Measurements from ENCODE around the gene LMO1. TPM values are rescaled to one million over a fixed set of nuclear protein-coding genes. Genes with fewer than 3 reads are reported as not detected.

LMO1 gene
- total RNA-seq, 2 experiments from 2014 or later = not detected

- intact Hi-C loops (cut with DNase I, micrococcal nuclease) = no loop called here
- CTCF ChIA-PET = no interaction called here
- Histone ChIP-seq H3K27ac (ENCODE audit: low read depth in 1 of 2, low read length in 2 of 2) (no peak overlapping the region), H3K4me1 (ENCODE audit: insufficient read depth, low read length) (no peaks in the 10 kb centered on the region), H3K4me3 (ENCODE audit: low read length) (no peak overlapping the region), H3K36me3 (ENCODE audit: insufficient read depth, low read length) (no peaks in the 10 kb centered on the region), H3K9me3 (ENCODE audit: control insufficient read depth in 1 of 2, insufficient read depth in 1 of 2, low read length in 2 of 2) (no peaks in the 10 kb centered on the region), H3K27me3 (ENCODE audit: control insufficient read depth in 1 of 2, insufficient read depth in 2 of 2, low read length in 2 of 2) (no peaks in the 10 kb centered on the region)
- DNase-seq (no peak), ATAC-seq (ENCODE audit: poor library complexity) (no peak)
- POLR2A ChIA-PET = no interaction called here
- Mint-ChIP-seq H3K27ac (no peak overlapping the region), H3K4me3 (no peak overlapping the region), H3K4me1 (ENCODE audit: low read depth) (no peaks in the 10 kb centered on the region), H3K36me3 (ENCODE audit: low read depth) (no peaks in the 10 kb centered on the region), H3K9me3 (no peaks in the 10 kb centered on the region), H3K27me3 (no peaks in the 10 kb centered on the region)
- TF ChIP-seq, protein P1, sequence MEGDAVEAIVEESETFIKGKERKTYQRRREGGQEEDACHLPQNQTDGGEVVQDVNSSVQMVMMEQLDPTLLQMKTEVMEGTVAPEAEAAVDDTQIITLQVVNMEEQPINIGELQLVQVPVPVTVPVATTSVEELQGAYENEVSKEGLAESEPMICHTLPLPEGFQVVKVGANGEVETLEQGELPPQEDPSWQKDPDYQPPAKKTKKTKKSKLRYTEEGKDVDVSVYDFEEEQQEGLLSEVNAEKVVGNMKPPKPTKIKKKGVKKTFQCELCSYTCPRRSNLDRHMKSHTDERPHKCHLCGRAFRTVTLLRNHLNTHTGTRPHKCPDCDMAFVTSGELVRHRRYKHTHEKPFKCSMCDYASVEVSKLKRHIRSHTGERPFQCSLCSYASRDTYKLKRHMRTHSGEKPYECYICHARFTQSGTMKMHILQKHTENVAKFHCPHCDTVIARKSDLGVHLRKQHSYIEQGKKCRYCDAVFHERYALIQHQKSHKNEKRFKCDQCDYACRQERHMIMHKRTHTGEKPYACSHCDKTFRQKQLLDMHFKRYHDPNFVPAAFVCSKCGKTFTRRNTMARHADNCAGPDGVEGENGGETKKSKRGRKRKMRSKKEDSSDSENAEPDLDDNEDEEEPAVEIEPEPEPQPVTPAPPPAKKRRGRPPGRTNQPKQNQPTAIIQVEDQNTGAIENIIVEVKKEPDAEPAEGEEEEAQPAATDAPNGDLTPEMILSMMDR (IDR thresholded peaks at IDR 0.05) = no peak
Observed at GRCh38 chr11:8234910-8235309, 28.8 kb downstream of the LMO1 start.

GRCh38 chr11:8234425-8234821 is 29.3 kb downstream of the LMO1 start:
- no peaks in the 10 kb centered on the region for H3K4me1 ChIP-seq (ENCODE audit: insufficient read depth, low read length)
- no peaks in the 10 kb centered on the region for H3K36me3 ChIP-seq (ENCODE audit: insufficient read depth, low read length)
- ChIA-PET CTCF (no interaction called here), POLR2A (no interaction called here)
- H3K27ac ChIP-seq (ENCODE audit: low read depth in 1 of 2, low read length in 2 of 2) = no peak overlapping the region
- ATAC-seq (ENCODE audit: poor library complexity) (no peak), DNase-seq (no peak)
- no peak overlapping the region for H3K4me3 ChIP-seq (ENCODE audit: low read length)
- H3K36me3 Mint-ChIP-seq (ENCODE audit: low read depth) = no peaks in the 10 kb centered on the region
- H3K9me3 ChIP-seq (ENCODE audit: control insufficient read depth in 1 of 2, insufficient read depth in 1 of 2, low read length in 2 of 2) = no peaks in the 10 kb centered on the region
- H3K27me3 ChIP-seq (ENCODE audit: control insufficient read depth in 1 of 2, insufficient read depth in 2 of 2, low read length in 2 of 2) = no peaks in the 10 kb centered on the region
- TF ChIP-seq, protein P1 (IDR thresholded peaks at IDR 0.05) = no peak
- intact Hi-C loops (cut with DNase I, micrococcal nuclease) = no loop called here
- no peaks in the 10 kb centered on the region for H3K9me3 Mint-ChIP-seq
- H3K27ac Mint-ChIP-seq = no peak overlapping the region
- no peaks in the 10 kb centered on the region for H3K27me3 Mint-ChIP-seq
- H3K4me3 Mint-ChIP-seq = no peak overlapping the region
- no peaks in the 10 kb centered on the region for H3K4me1 Mint-ChIP-seq (ENCODE audit: low read depth)

DNA sequence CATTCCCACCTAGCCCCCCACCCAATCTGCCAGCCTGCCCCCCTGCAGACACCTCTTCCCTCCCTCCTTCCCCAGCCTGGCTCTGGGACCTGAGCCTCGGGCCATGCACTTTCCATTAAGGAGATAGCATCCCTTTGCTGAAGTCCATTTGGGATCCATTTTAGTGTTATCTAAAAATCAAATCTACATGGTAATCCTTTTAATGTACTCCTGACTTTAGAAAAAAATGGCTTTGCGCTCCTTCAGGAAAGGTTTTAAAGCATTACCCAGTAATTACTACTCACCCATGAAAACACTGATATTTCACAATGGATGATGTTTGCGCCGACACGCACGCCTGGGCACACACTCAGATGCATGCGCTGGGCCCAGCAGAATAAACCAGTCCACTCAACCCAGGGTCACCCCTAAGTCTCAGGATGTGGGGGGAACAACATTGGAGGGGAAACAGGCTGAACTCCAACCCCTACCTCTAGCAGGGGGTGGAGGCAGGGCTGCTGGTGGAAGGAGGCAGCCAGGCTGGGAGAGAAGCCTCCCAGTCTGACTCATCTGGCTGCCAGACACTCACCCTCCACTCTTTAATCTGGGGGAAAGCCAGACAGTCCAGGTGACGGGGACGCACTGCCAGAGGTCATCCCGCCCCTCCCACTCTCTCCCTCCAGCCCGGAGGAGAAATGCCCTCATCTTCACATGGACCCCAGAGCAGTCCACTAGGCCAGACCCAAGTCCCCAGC is 29.8 kb downstream of the LMO1 start:
- H3K36me3 ChIP-seq (ENCODE audit: insufficient read depth, low read length) = no peaks in the 10 kb centered on the region

More for the DNA sequence above, 29.8 kb downstream of the LMO1 start:
- TF ChIP-seq, protein P1 (IDR thresholded peaks at IDR 0.05) = no peak
- H3K4me3 ChIP-seq (ENCODE audit: low read length) = no peak overlapping the region
- H3K27me3 Mint-ChIP-seq = no peaks in the 10 kb centered on the region
- H3K27ac ChIP-seq (ENCODE audit: low read depth in 1 of 2, low read length in 2 of 2) = no peak overlapping the region
- no peaks in the 10 kb centered on the region for H3K9me3 ChIP-seq (ENCODE audit: control insufficient read depth in 1 of 2, insufficient read depth in 1 of 2, low read length in 2 of 2)
- intact Hi-C loops (cut with DNase I, micrococcal nuclease) = no loop called here
- no peaks in the 10 kb centered on the region for H3K9me3 Mint-ChIP-seq
- POLR2A ChIA-PET = no interaction called here
- no peak for DNase-seq
- no peak overlapping the region for H3K4me3 Mint-ChIP-seq
- ATAC-seq (ENCODE audit: poor library complexity) = no peak
- no peaks in the 10 kb centered on the region for H3K27me3 ChIP-seq (ENCODE audit: control insufficient read depth in 1 of 2, insufficient read depth in 2 of 2, low read length in 2 of 2)
- no peaks in the 10 kb centered on the region for H3K4me1 Mint-ChIP-seq (ENCODE audit: low read depth)
- CTCF ChIA-PET = no interaction called here
- no peak overlapping the region for H3K27ac Mint-ChIP-seq
- H3K36me3 Mint-ChIP-seq (ENCODE audit: low read depth) = no peaks in the 10 kb centered on the region
- no peaks in the 10 kb centered on the region for H3K4me1 ChIP-seq (ENCODE audit: insufficient read depth, low read length)
